SK-N-SH treated with all-trans-retinoic acid at 6 μM for 48 hours (cell line): Measurements from ENCODE around the gene CEP95.

ENCODE experiments used
- ATAC-seq: fragments of 200-7000 bp; cut with Tn5 transposase; 3 replicates; pipeline ENCODE4 v1.9.1; 2020; ENCODE audit warnings: mild to moderate bottlenecking, moderate library complexity
- BACH2 ChIP-seq: fragments of 250-450 bp; sonication (Bioruptor Pico); IDR thresholded peaks from 2 replicates; pipeline ENCODE4 v1.9.0; 2021; ENCODE audit warnings: mild to moderate bottlenecking, borderline replicate concordance
- CREB5 ChIP-seq: fragments of 250-450 bp; sonication (Bioruptor Pico); IDR thresholded peaks from 2 replicates; pipeline ENCODE4 v1.5.1; 2020; ENCODE audit warnings: low read depth, mild to moderate bottlenecking, moderate library complexity
- CSDC2 ChIP-seq: fragments of 250-450 bp; sonication (Bioruptor Pico); IDR thresholded peaks from 2 replicates; pipeline ENCODE4 v1.5.0; 2020; ENCODE audit warnings: mild to moderate bottlenecking, moderate library complexity
- CSRNP3 ChIP-seq: fragments of 250-450 bp; sonication (Bioruptor Pico); IDR thresholded peaks from 2 replicates; pipeline ENCODE4 v1.5.1; 2021; ENCODE audit warnings: mild to moderate bottlenecking, moderate library complexity
- ESRRG ChIP-seq: fragments of 250-450 bp; sonication (Bioruptor Pico); IDR thresholded peaks from 2 replicates; pipeline ENCODE4 v1.6.1; 2021; ENCODE audit warnings: mild to moderate bottlenecking
- GLIS3 ChIP-seq: fragments of 250-450 bp; sonication (Bioruptor Pico); IDR thresholded peaks from 2 replicates; pipeline ENCODE4 v1.5.0; 2020; ENCODE audit warnings: mild to moderate bottlenecking, moderate library complexity
- OSR1 ChIP-seq: fragments of 250-450 bp; sonication (Bioruptor Pico); IDR thresholded peaks from 2 replicates; pipeline ENCODE4 v1.8.0; 2022; ENCODE audit warnings: moderate library complexity, mild to moderate bottlenecking, inconsistent platforms
- PATZ1 ChIP-seq: fragments of 250-450 bp; sonication (Bioruptor Pico); IDR thresholded peaks from 2 replicates; pipeline ENCODE4 v1.8.0; 2020; ENCODE audit warnings: mild to moderate bottlenecking, moderate library complexity, borderline replicate concordance
- PPARA ChIP-seq: fragments of 250-450 bp; sonication (Bioruptor Pico); IDR thresholded peaks from 2 replicates; pipeline ENCODE4 v1.5.0; 2020; ENCODE audit warnings: mild to moderate bottlenecking, borderline replicate concordance
- RARB ChIP-seq: fragments of 250-450 bp; sonication (Bioruptor Pico); IDR thresholded peaks from 2 replicates; pipeline ENCODE4 v1.8.0; 2021; ENCODE audit warnings: mild to moderate bottlenecking, moderate library complexity
- SNAI2 ChIP-seq: fragments of 250-450 bp; sonication (Bioruptor Pico); IDR thresholded peaks from 2 replicates; pipeline ENCODE4 v1.5.0; 2020; ENCODE audit warnings: mild to moderate bottlenecking, moderate library complexity
- TOX ChIP-seq: fragments of 250-450 bp; sonication (Bioruptor Pico); IDR thresholded peaks from 2 replicates; pipeline ENCODE4 v1.8.0; 2021; ENCODE audit warnings: mild to moderate bottlenecking, moderate library complexity, borderline replicate concordance
- TSHZ2 ChIP-seq: fragments of 250-450 bp; sonication (Bioruptor Pico); IDR thresholded peaks from 2 replicates; pipeline ENCODE4 v1.5.0; 2020; ENCODE audit warnings: mild to moderate bottlenecking, moderate library complexity
- ZC3H10 ChIP-seq: fragments of 250-450 bp; sonication (Bioruptor Pico); IDR thresholded peaks from 2 replicates; pipeline ENCODE4 v1.5.1; 2021; ENCODE audit warnings: mild to moderate bottlenecking, moderate library complexity
- ZFP3 ChIP-seq: fragments of 250-450 bp; sonication (Bioruptor Pico); IDR thresholded peaks from 2 replicates; pipeline ENCODE4 v1.5.0; 2020; ENCODE audit warnings: mild to moderate bottlenecking, moderate library complexity
- ZNF565 ChIP-seq: fragments of 450-650 bp; formaldehyde crosslinking; conservative IDR thresholded peaks from 2 replicates; pipeline ENCODE4 v1.5.0; 2020; ENCODE audit warnings: low read depth, mild to moderate bottlenecking, moderate library complexity
- ZNF70 ChIP-seq: fragments of 450-650 bp; formaldehyde crosslinking; IDR thresholded peaks from 2 replicates; pipeline ENCODE4 v1.5.0; 2020; ENCODE audit warnings: mild to moderate bottlenecking, moderate library complexity
- ZNF8 ChIP-seq: fragments of 450-650 bp; formaldehyde crosslinking; IDR thresholded peaks from 2 replicates; pipeline ENCODE4 v1.5.0; 2020; ENCODE audit warnings: mild to moderate bottlenecking, moderate library complexity

The CEP95 gene

GRCh38 chr17:64536913-64537312, 30.1 kb downstream of the CEP95 start:
- TF ChIP-seq ZC3H10 (CRISPR knock-in tag) (no peak), TSHZ2 (CRISPR knock-in tag) (no peak), ZFP3 (no peak), ZNF8 (CRISPR knock-in tag) (no peak), ZNF565 (no peak), GLIS3 (CRISPR knock-in tag) (no peak), ZNF70 (CRISPR knock-in tag) (no peak), RARB (no peak), OSR1 (no peak), TOX (CRISPR knock-in tag) (no peak), CSRNP3 (no peak), SNAI2 (no peak), ESRRG (CRISPR knock-in tag) (no peak), CREB5 (no peak), PPARA (CRISPR knock-in tag) (no peak)
- no peak for ATAC-seq

GRCh38 chr17:64537488-64537887, 30.7 kb downstream of the CEP95 start:
- no peak for ATAC-seq
- no peak for TF ChIP-seq PATZ1 (CRISPR knock-in tag)
- TF ChIP-seq TOX (CRISPR knock-in tag), result no peak
- TF ChIP-seq ESRRG (CRISPR knock-in tag), result no peak
- TF ChIP-seq BACH2 (CRISPR knock-in tag), result no peak
- TF ChIP-seq, all 23 proteins: peak for 0

GRCh38 chr17:64538508-64539130, 31.8 kb downstream of the CEP95 start:
- ATAC-seq, result no peak
- TF ChIP-seq ZNF565 (no peak), TSHZ2 (CRISPR knock-in tag) (no peak), OSR1 (no peak), CSDC2 (no peak), ESRRG (CRISPR knock-in tag) (no peak), ZNF70 (CRISPR knock-in tag) (no peak), RARB (no peak), PPARA (CRISPR knock-in tag) (no peak)
